HCT116 (cell line): ENCODE data around the gene CDH23.

Experiments used
- CEBPB ChIP-seq: IDR thresholded peaks from 2 replicates; pipeline ENCODE4 v1.6.1; 2012; ENCODE audit warnings: low read depth
- EGR1 ChIP-seq: IDR thresholded peaks from 2 replicates; pipeline ENCODE4 v1.6.1; 2012; ENCODE audit warnings: low read depth
- EZH2phosphoT487 ChIP-seq: fragments of 200-600 bp; IDR thresholded peaks from 2 replicates; pipeline ENCODE4 v1.6.1; 2018; ENCODE audit warnings: antibody characterized with exemption, borderline replicate concordance
- FOSL1 ChIP-seq: IDR thresholded peaks from 2 replicates; pipeline ENCODE4 v1.6.1; 2012; ENCODE audit warnings: low read depth
- JUND ChIP-seq: IDR thresholded peaks from 2 replicates; pipeline ENCODE4 v1.6.1; 2012
- SIN3A ChIP-seq: IDR thresholded peaks from 2 replicates; pipeline ENCODE4 v1.6.1; 2012; ENCODE audit warnings: low read depth
- TF ChIP-seq, protein P1 (sequence below), 3 experiments: fragments of 200-600 bp in 1 of 3; sonication (generic) in 1 of 3; IDR thresholded peaks in 2 of 3; conservative IDR thresholded peaks in 1 of 3; 2 replicates each; pipeline ENCODE4 v1.5.1; 2012 to 2017; ENCODE audit warnings: low read depth in 2 of 3, low read length in 2 of 3, antibody characterized with exemption in 1 of 3, borderline replicate concordance in 1 of 3, control low read depth in 1 of 3, mild to moderate bottlenecking in 1 of 3, mixed read lengths in 1 of 3, mixed run types in 1 of 3, moderate library complexity in 1 of 3; ENCODE audit not compliant: insufficient read depth in 1 of 3
- TF ChIP-seq, protein P2 (sequence below): IDR thresholded peaks from 2 replicates; pipeline ENCODE4 v1.6.1; 2012; ENCODE audit warnings: low read depth

GRCh38 chr10:71529207-71529827 is 132.6 kb downstream of the CDH23 start:
- TF ChIP-seq, protein P1, sequence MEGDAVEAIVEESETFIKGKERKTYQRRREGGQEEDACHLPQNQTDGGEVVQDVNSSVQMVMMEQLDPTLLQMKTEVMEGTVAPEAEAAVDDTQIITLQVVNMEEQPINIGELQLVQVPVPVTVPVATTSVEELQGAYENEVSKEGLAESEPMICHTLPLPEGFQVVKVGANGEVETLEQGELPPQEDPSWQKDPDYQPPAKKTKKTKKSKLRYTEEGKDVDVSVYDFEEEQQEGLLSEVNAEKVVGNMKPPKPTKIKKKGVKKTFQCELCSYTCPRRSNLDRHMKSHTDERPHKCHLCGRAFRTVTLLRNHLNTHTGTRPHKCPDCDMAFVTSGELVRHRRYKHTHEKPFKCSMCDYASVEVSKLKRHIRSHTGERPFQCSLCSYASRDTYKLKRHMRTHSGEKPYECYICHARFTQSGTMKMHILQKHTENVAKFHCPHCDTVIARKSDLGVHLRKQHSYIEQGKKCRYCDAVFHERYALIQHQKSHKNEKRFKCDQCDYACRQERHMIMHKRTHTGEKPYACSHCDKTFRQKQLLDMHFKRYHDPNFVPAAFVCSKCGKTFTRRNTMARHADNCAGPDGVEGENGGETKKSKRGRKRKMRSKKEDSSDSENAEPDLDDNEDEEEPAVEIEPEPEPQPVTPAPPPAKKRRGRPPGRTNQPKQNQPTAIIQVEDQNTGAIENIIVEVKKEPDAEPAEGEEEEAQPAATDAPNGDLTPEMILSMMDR (IDR thresholded peaks at IDR 0.05 in 2 of 3, conservative IDR thresholded peaks at IDR 0.05 in 1 of 3; ENCODE audit: borderline replicate concordance in 1 of 3, insufficient read depth in 1 of 3, low read depth in 2 of 3, low read length in 2 of 3): no peak
- TF ChIP-seq EZH2phosphoT487 (no peak), SIN3A (no peak), JUND (no peak), FOSL1 (no peak), CEBPB (no peak), EGR1 (no peak)
- TF ChIP-seq, protein P2, sequence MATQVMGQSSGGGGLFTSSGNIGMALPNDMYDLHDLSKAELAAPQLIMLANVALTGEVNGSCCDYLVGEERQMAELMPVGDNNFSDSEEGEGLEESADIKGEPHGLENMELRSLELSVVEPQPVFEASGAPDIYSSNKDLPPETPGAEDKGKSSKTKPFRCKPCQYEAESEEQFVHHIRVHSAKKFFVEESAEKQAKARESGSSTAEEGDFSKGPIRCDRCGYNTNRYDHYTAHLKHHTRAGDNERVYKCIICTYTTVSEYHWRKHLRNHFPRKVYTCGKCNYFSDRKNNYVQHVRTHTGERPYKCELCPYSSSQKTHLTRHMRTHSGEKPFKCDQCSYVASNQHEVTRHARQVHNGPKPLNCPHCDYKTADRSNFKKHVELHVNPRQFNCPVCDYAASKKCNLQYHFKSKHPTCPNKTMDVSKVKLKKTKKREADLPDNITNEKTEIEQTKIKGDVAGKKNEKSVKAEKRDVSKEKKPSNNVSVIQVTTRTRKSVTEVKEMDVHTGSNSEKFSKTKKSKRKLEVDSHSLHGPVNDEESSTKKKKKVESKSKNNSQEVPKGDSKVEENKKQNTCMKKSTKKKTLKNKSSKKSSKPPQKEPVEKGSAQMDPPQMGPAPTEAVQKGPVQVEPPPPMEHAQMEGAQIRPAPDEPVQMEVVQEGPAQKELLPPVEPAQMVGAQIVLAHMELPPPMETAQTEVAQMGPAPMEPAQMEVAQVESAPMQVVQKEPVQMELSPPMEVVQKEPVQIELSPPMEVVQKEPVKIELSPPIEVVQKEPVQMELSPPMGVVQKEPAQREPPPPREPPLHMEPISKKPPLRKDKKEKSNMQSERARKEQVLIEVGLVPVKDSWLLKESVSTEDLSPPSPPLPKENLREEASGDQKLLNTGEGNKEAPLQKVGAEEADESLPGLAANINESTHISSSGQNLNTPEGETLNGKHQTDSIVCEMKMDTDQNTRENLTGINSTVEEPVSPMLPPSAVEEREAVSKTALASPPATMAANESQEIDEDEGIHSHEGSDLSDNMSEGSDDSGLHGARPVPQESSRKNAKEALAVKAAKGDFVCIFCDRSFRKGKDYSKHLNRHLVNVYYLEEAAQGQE: no peak
